HEK293 (cell line): ENCODE measurements around the gene ZNF652.

ENCODE experiments used
- CTCF ChIA-PET: fragments of 350-600 bp; formaldehyde crosslinking; extraction: SDS; loops from one replicate; lab custom pipeline; 2021; ENCODE audit warnings: antibody characterized with exemption; lab: Yijun Ruan, JAX
- POLR2A ChIA-PET: fragments of 300-600 bp; formaldehyde crosslinking; extraction: SDS; loops from one replicate; lab custom pipeline; 2020; ENCODE audit warnings: antibody characterized with exemption, inconsistent platforms; lab: Yijun Ruan, JAX
- H3K27ac ChIP-seq: fragments of 200-500 bp; sonication (Bioruptor generic); 2 replicates; pipeline ENCODE4 v1.5.1; 2014; ENCODE audit warnings: low read depth, low read length, control low read depth, inconsistent platforms; ENCODE audit errors: extremely low read depth
- H3K36me3 ChIP-seq, 2 experiments: fragments of 200-500 bp in 1 of 2; sonication (Bioruptor generic) in 1 of 2; 1 replicate in 1 of 2; 2 replicates in 1 of 2; pipeline ENCODE4 v1.5.1; 2014 to 2017; ENCODE audit warnings: inconsistent platforms in 2 of 2, low read length in 2 of 2; ENCODE audit not compliant: control insufficient read depth in 2 of 2, insufficient read depth in 1 of 2
- H3K4me1 ChIP-seq: fragments of 200-500 bp; sonication (Bioruptor generic); 2 replicates; pipeline ENCODE4 v1.5.1; 2014; ENCODE audit warnings: mild to moderate bottlenecking, low read length, inconsistent platforms; ENCODE audit not compliant: control insufficient read depth, insufficient read depth
- H3K4me3 ChIP-seq: 2 replicates; pipeline ENCODE4 v1.5.1; 2011; ENCODE audit warnings: low read depth, mild to moderate bottlenecking, control low read depth, low read length, moderate library complexity
- H3K9me3 ChIP-seq: fragments of 200-500 bp; sonication (Bioruptor generic); 2 replicates; pipeline ENCODE4 v1.5.1; 2014; ENCODE audit warnings: low read depth, low read length, inconsistent platforms; ENCODE audit not compliant: control insufficient read depth, insufficient read depth
- EGR2 ChIP-seq: fragments of 450-650 bp; formaldehyde crosslinking; IDR thresholded peaks from 2 replicates; pipeline ENCODE4 v1.5.1; 2016; ENCODE audit warnings: low read depth, missing biosample characterization, missing genetic modification characterization
- GFI1B ChIP-seq: fragments of 450-650 bp; formaldehyde crosslinking; IDR thresholded peaks from 2 replicates; pipeline ENCODE4 v1.5.1; 2016; ENCODE audit warnings: missing biosample characterization, missing genetic modification characterization
- KLF1 ChIP-seq: fragments of 450-650 bp; formaldehyde crosslinking; IDR thresholded peaks from 2 replicates; pipeline ENCODE4 v1.5.1; 2016; ENCODE audit warnings: missing biosample characterization, missing genetic modification characterization
- PRDM1 ChIP-seq: fragments of 450-650 bp; formaldehyde crosslinking; IDR thresholded peaks from 2 replicates; pipeline ENCODE4; 2016; ENCODE audit warnings: missing biosample characterization, missing genetic modification characterization
- ZFHX2 ChIP-seq: fragments of 450-650 bp; formaldehyde crosslinking; conservative IDR thresholded peaks from 2 replicates; pipeline ENCODE4 v1.5.1; 2016; ENCODE audit warnings: missing biosample characterization, missing genetic modification characterization
- ZNF239 ChIP-seq: fragments of 450-650 bp; formaldehyde crosslinking; IDR thresholded peaks from 2 replicates; pipeline ENCODE4 v1.5.1; 2016; ENCODE audit warnings: missing biosample characterization, missing genetic modification characterization
- ZNF274 ChIP-seq, 2 experiments: fragments of 200-500 bp in 1 of 2; fragments of 450-650 bp in 1 of 2; sonication (Bioruptor generic) in 1 of 2; formaldehyde crosslinking in 1 of 2; IDR thresholded peaks; 2 replicates each; pipeline versions ENCODE4 v1.5.1 to v1.6.1; 2014 to 2016; ENCODE audit warnings: borderline replicate concordance in 1 of 2, inconsistent platforms in 1 of 2, low read length in 1 of 2, missing biosample characterization in 1 of 2, missing genetic modification characterization in 1 of 2
- ZNF341 ChIP-seq: fragments of 450-650 bp; formaldehyde crosslinking; IDR thresholded peaks from 2 replicates; pipeline ENCODE4; 2016; ENCODE audit warnings: low read depth, missing biosample characterization, missing genetic modification characterization
- ZNF37A ChIP-seq: fragments of 450-650 bp; IDR thresholded peaks from 2 replicates; pipeline ENCODE4 v1.5.1; 2018; ENCODE audit warnings: missing biosample characterization, missing genetic modification characterization
- ZNF600 ChIP-seq: fragments of 450-650 bp; formaldehyde crosslinking; IDR thresholded peaks from 2 replicates; pipeline ENCODE4 v1.5.1; 2016; ENCODE audit warnings: missing biosample characterization, missing genetic modification characterization
- TF ChIP-seq, protein P1 (sequence below): fragments of 450-650 bp; formaldehyde crosslinking; IDR thresholded peaks from 2 replicates; pipeline ENCODE4 v1.5.1; 2016; ENCODE audit warnings: missing biosample characterization, missing genetic modification characterization
- TF ChIP-seq, protein P2 (sequence below): fragments of 450-650 bp; formaldehyde crosslinking; IDR thresholded peaks from 2 replicates; pipeline ENCODE4 v1.5.1; 2016; ENCODE audit warnings: missing biosample characterization, missing genetic modification characterization
- TF ChIP-seq, protein P3 (sequence below): fragments of 450-650 bp; formaldehyde crosslinking; IDR thresholded peaks from 2 replicates; pipeline ENCODE4 v1.5.1; 2017; ENCODE audit warnings: missing biosample characterization, missing genetic modification characterization
- TF ChIP-seq, protein P4 (sequence below): fragments of 450-650 bp; IDR thresholded peaks from 2 replicates; pipeline ENCODE4 v1.5.1; 2018; ENCODE audit warnings: missing biosample characterization, mild to moderate bottlenecking, missing genetic modification characterization

Gene ZNF652

DNA sequence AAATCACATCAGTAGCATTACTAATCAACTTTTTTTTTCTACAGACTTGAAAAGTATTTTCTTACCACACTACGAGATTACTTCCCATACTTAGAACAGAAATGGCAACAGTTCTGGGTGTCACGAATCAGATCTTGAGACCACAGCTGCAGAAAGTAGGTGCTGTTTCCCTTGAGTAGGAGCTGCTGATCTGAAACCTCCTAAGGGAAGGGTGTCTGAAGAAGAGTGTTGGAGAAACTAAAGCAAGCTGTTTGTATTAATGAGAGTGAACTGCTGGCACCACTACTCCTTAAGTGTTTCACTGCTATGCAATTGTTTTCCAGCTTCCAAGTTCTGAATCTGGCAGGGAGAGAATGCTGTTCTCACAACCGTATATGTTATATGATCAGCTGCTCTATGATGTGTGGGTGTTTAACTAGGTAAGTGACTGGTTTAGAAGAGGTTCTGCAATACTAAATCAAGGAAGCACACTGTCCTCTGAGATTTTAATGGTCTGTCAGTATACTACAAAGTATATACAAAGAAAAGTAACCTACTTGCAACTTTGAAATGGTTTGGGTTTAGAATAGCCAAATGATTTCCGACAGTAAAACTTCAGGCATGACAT is 3.3 kb downstream of the ZNF652 start:
- peak overlapping the region; percentile 35 for H3K27ac ChIP-seq
- CTCF ChIA-PET, result interaction anchor here (0.7 to 11.1 kb wide), 8 partner anchors 10 to 395 kb away, joined by 3 to 91 read pairs (median 8); no protein-coding TSS in a partner anchor
- TF ChIP-seq ZNF239 (tag by site-specific recombination), result no peak
- peak; percentile 19; the same call in 1 of the 2 replicates for TF ChIP-seq ZNF341 (tag by site-specific recombination)
- peak; percentile 59 for TF ChIP-seq ZFHX2 (tag by site-specific recombination)
- no peak for TF ChIP-seq GFI1B
- TF ChIP-seq EGR2 (tag by site-specific recombination), result 0 out of 2 replicates have a peak, but pooled peaks have one; percentile 13
- TF ChIP-seq, protein P1, sequence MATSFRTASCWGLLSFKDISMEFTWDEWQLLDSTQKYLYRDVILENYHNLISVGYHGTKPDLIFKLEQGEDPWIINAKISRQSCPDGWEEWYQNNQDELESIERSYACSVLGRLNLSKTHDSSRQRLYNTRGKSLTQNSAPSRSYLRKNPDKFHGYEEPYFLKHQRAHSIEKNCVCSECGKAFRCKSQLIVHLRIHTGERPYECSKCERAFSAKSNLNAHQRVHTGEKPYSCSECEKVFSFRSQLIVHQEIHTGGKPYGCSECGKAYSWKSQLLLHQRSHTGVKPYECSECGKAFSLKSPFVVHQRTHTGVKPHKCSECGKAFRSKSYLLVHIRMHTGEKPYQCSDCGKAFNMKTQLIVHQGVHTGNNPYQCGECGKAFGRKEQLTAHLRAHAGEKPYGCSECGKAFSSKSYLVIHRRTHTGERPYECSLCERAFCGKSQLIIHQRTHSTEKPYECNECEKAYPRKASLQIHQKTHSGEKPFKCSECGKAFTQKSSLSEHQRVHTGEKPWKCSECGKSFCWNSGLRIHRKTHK (tag by site-specific recombination), result no peak
- TF ChIP-seq KLF1 (tag by site-specific recombination), result no peak
- no peak for TF ChIP-seq ZNF274 (IDR thresholded peaks at IDR 0.05; ENCODE audit: low read length)
- TF ChIP-seq ZNF274 (tag by site-specific recombination; IDR thresholded peaks at IDR 0.05; ENCODE audit: borderline replicate concordance), result no peak
- TF ChIP-seq ZNF600 (tag by site-specific recombination), result peak; percentile 40; the same call in 1 of the 2 replicates
- peak; percentile 91 for TF ChIP-seq PRDM1 (tag by site-specific recombination)
- no peak overlapping the region for H3K4me3 ChIP-seq
- H3K4me1 ChIP-seq, result peaks cover 38% of the 10 kb centered on the region
- H3K36me3 ChIP-seq, result no peaks in the 10 kb centered on the region; a peak in 1 of 3 replicates
- POLR2A ChIA-PET, result no interaction called here
- no peaks in the 10 kb centered on the region for H3K9me3 ChIP-seq

DNA sequence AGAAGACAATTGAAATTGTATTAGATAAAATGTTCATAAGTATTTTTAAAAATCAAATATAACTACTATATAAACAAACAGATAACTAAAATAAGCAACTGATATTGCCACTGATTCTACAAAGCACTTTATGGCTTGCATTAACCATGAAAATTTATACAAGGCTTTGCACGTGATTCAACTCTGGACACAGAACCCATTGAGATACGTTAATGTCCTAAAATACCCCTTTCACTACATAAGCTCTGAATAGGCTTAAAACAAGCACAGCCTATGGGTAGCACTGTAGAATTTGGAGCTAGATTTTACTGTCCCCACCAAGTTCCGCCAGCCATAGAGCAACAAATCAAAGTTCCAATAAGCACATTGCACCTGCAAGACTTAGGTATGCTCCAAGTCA is 4.5 kb downstream of the ZNF652 start:
- POLR2A ChIA-PET, result no interaction called here
- Histone ChIP-seq H3K4me1 (peaks cover 38% of the 10 kb centered on the region), H3K4me3 (no peak overlapping the region), H3K9me3 (no peaks in the 10 kb centered on the region)
- TF ChIP-seq, protein P2, sequence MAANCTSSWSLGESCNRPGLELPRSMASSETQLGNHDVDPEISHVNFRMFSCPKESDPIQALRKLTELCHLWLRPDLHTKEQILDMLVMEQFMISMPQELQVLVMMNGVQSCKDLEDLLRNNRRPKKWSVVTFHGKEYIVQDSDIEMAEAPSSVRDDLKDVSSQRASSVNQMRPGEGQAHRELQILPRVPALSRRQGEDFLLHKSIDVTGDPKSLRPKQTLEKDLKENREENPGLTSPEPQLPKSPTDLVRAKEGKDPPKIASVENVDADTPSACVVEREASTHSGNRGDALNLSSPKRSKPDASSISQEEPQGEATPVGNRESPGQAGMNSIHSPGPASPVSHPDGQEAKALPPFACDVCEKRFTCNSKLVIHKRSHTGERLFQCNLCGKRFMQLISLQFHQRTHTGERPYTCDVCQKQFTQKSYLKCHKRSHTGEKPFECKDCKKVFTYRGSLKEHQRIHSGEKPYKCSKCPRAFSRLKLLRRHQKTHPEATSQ (tag by site-specific recombination), result no peak
- TF ChIP-seq, protein P3, sequence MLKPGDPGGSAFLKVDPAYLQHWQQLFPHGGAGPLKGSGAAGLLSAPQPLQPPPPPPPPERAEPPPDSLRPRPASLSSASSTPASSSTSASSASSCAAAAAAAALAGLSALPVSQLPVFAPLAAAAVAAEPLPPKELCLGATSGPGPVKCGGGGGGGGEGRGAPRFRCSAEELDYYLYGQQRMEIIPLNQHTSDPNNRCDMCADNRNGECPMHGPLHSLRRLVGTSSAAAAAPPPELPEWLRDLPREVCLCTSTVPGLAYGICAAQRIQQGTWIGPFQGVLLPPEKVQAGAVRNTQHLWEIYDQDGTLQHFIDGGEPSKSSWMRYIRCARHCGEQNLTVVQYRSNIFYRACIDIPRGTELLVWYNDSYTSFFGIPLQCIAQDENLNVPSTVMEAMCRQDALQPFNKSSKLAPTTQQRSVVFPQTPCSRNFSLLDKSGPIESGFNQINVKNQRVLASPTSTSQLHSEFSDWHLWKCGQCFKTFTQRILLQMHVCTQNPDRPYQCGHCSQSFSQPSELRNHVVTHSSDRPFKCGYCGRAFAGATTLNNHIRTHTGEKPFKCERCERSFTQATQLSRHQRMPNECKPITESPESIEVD (tag by site-specific recombination), result peak; percentile 62
- TF ChIP-seq, protein P4, sequence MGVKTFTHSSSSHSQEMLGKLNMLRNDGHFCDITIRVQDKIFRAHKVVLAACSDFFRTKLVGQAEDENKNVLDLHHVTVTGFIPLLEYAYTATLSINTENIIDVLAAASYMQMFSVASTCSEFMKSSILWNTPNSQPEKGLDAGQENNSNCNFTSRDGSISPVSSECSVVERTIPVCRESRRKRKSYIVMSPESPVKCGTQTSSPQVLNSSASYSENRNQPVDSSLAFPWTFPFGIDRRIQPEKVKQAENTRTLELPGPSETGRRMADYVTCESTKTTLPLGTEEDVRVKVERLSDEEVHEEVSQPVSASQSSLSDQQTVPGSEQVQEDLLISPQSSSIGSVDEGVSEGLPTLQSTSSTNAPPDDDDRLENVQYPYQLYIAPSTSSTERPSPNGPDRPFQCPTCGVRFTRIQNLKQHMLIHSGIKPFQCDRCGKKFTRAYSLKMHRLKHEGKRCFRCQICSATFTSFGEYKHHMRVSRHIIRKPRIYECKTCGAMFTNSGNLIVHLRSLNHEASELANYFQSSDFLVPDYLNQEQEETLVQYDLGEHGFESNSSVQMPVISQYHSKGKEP, result 0 out of 2 replicates have a peak, but pooled peaks have one; percentile 12
- no peak for TF ChIP-seq ZNF37A
- TF ChIP-seq, all 188 proteins: peak for 2
- Histone ChIP-seq H3K27ac (no peak overlapping the region), H3K36me3 (peaks cover 0 to 2% of the 10 kb centered on the region in 2 experiments)
- CTCF ChIA-PET, result interaction anchor here (0.7 to 3.3 kb wide), 4 partner anchors 36 to 737 kb away, joined by 3 to 13 read pairs (median 6); no protein-coding TSS in a partner anchor
